Activated CD8-positive, alpha-beta T cell treated with anti-CD3 and anti-CD28 coated beads for 36 hours (primary cell): ENCODE data around the gene LSM3. TPM values are rescaled to one million over a fixed set of nuclear protein-coding genes. Genes with fewer than 3 reads are reported as not detected.

ENCODE experiments used
- ATAC-seq: fragments of 200-7000 bp; cut with Tn5 transposase; one replicate; pipeline ENCODE4 v1.10.0; 2021; ENCODE audit warnings: mild to moderate bottlenecking, moderate library complexity
- CTCF ChIA-PET: fragments of 350-600 bp; sonication (Branson Sonifier 250); formaldehyde crosslinking; loops from one replicate; lab custom pipeline; 2021; ENCODE audit warnings: antibody characterized with exemption; lab: Charles Lee
- POLR2A ChIA-PET: fragments of 350-600 bp; sonication (Branson Sonifier 250); formaldehyde crosslinking; loops from one replicate; lab custom pipeline; 2021; ENCODE audit warnings: antibody characterized with exemption; lab: Charles Lee
- DNase-seq: peaks from one replicate; pipeline ENCODE4 v3.0.0-alpha.2; 2020
- H3K27ac Mint-ChIP-seq: one replicate; pipeline ENCODE4 v1.8.0; 2021; ENCODE audit warnings: mild to moderate bottlenecking, mixed read lengths
- H3K27me3 Mint-ChIP-seq: one replicate; pipeline ENCODE4 v1.8.0; 2021; ENCODE audit warnings: mixed read lengths
- H3K36me3 Mint-ChIP-seq: one replicate; pipeline ENCODE4 v1.8.0; 2021; ENCODE audit warnings: low read depth, mixed read lengths
- H3K4me1 Mint-ChIP-seq: one replicate; pipeline ENCODE4 v1.8.0; 2021; ENCODE audit warnings: low read depth, mixed read lengths
- H3K4me3 Mint-ChIP-seq: one replicate; pipeline ENCODE4 v1.8.0; 2021; ENCODE audit warnings: mild to moderate bottlenecking, moderate library complexity, mixed read lengths
- H3K9me3 Mint-ChIP-seq: one replicate; pipeline ENCODE4 v1.8.0; 2021; ENCODE audit warnings: mixed read lengths
- CTCF ChIP-seq: fragments of 200-600 bp; IDR thresholded peaks from one replicate; pipeline ENCODE4 v1.8.0; 2022; ENCODE audit warnings: antibody characterized with exemption, mild to moderate bottlenecking
- intact Hi-C: fragments of 100-400 bp; cut with micrococcal nuclease; formaldehyde crosslinking; loops from one replicate; pipeline ENCODE4 v1.10.0; 2022
- total RNA-seq, 2 experiments: library from RNA; stranded (reverse); gene quantifications; one replicate each; pipeline ENCODE4 v1.2.3, GENCODE V29; 2021

Gene LSM3
- total RNA-seq, 2 experiments from 2014 or later: 20.0 to 20.5 TPM

GRCh38 chr3:14244521-14245247 is 66.1 kb downstream of the LSM3 start:
- H3K4me1 Mint-ChIP-seq: no peaks in the 10 kb centered on the region
- H3K27me3 Mint-ChIP-seq: peaks cover 1% of the 10 kb centered on the region
- CTCF ChIA-PET: no interaction called here
- no peak overlapping the region for H3K4me3 Mint-ChIP-seq
- TF ChIP-seq CTCF: no peak
- POLR2A ChIA-PET: no interaction called here
- ATAC-seq: no peak
- DNase-seq: no peak
- no peaks in the 10 kb centered on the region for H3K36me3 Mint-ChIP-seq
- intact Hi-C loops: no loop called here
- H3K9me3 Mint-ChIP-seq: no peaks in the 10 kb centered on the region
- no peak overlapping the region for H3K27ac Mint-ChIP-seq

GRCh38 chr3:14245248-14245639 is 66.6 kb downstream of the LSM3 start:
- H3K27me3 Mint-ChIP-seq: peaks cover 1% of the 10 kb centered on the region
- no peak overlapping the region for H3K4me3 Mint-ChIP-seq
- no peak for DNase-seq
- TF ChIP-seq CTCF: no peak
- no peaks in the 10 kb centered on the region for H3K36me3 Mint-ChIP-seq
- no peaks in the 10 kb centered on the region for H3K9me3 Mint-ChIP-seq
- ChIA-PET CTCF (no interaction called here), POLR2A (no interaction called here)
- intact Hi-C loops: no loop called here
- no peak overlapping the region for H3K27ac Mint-ChIP-seq
- no peaks in the 10 kb centered on the region for H3K4me1 Mint-ChIP-seq
- ATAC-seq: no peak

GRCh38 chr3:14245822-14246221 is 67.2 kb downstream of the LSM3 start:
- DNase-seq (no peak), ATAC-seq (no peak)
- H3K27ac Mint-ChIP-seq: no peak overlapping the region
- no peak overlapping the region for H3K4me3 Mint-ChIP-seq
- TF ChIP-seq CTCF: no peak
- no peaks in the 10 kb centered on the region for H3K4me1 Mint-ChIP-seq
- no peaks in the 10 kb centered on the region for H3K9me3 Mint-ChIP-seq
- intact Hi-C loops: no loop called here
- ChIA-PET CTCF (interaction anchor here (1.9 kb wide), 1 partner anchor 15 kb away, joined by 4 read pairs; no protein-coding TSS in a partner anchor), POLR2A (no interaction called here)
- no peaks in the 10 kb centered on the region for H3K27me3 Mint-ChIP-seq
- no peaks in the 10 kb centered on the region for H3K36me3 Mint-ChIP-seq

GRCh38 chr3:14246414-14246813 is 67.8 kb downstream of the LSM3 start:
- H3K4me1 Mint-ChIP-seq: no peaks in the 10 kb centered on the region
- no peaks in the 10 kb centered on the region for H3K36me3 Mint-ChIP-seq
- H3K9me3 Mint-ChIP-seq: no peaks in the 10 kb centered on the region
- intact Hi-C loops: no loop called here
- no peak for ATAC-seq
- H3K27ac Mint-ChIP-seq: no peak overlapping the region
- no peaks in the 10 kb centered on the region for H3K27me3 Mint-ChIP-seq
- no peak overlapping the region for H3K4me3 Mint-ChIP-seq
- POLR2A ChIA-PET: no interaction called here
- no peak for DNase-seq
- CTCF ChIA-PET: interaction anchor here (1.9 kb wide), 1 partner anchor 14 kb away, joined by 4 read pairs; no protein-coding TSS in a partner anchor
- TF ChIP-seq CTCF: no peak

GRCh38 chr3:14248477-14248848 is 69.8 kb downstream of the LSM3 start:
- no peaks in the 10 kb centered on the region for H3K9me3 Mint-ChIP-seq
- H3K27me3 Mint-ChIP-seq: no peaks in the 10 kb centered on the region
- ChIA-PET POLR2A (no interaction called here), CTCF (interaction anchor here (0.6 to 1.2 kb wide), 2 partner anchors 13 to 220 kb away, joined by 3 read pairs; no protein-coding TSS in a partner anchor)
- no peak for TF ChIP-seq CTCF
- no peak overlapping the region for H3K27ac Mint-ChIP-seq
- ATAC-seq (no peak), DNase-seq (no peak)
- H3K36me3 Mint-ChIP-seq: no peaks in the 10 kb centered on the region
- intact Hi-C loops: no loop called here
- no peaks in the 10 kb centered on the region for H3K4me1 Mint-ChIP-seq
- no peak overlapping the region for H3K4me3 Mint-ChIP-seq
